ENCODE measurements around the gene WDR36. TPM values are rescaled to one million over a fixed set of nuclear protein-coding genes. Genes with fewer than 3 reads are reported as not detected.

Gene WDR36
- total and polyA plus RNA-seq, 10 donors = 7.9 to 36.1 (median 27.0) TPM

DNA sequence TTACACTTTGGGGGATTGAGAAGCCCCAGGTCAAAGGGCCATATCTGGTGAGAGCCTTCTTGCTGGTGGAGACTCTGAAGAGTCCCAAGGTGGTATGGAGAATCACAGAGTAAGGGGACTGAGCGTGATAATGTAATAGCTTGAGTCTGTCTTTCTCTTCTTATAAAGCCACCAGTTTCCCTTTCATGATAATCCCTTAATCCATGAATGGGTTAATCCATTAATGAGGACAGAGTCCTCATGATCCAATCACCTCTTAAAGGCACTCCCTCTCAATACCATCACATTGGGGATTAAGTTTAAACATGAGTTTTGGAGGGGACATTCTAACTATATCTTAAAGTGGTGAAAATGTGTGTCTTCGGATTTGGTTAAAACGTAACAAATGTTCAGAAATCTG lies 21.5 kb downstream of the WDR36 start:
- Histone ChIP-seq H3K4me1 (peaks cover 0 to 21% (median 0%) of the 10 kb centered on the region in 6 donors), H3K27me3 (replicated peaks in 1 of 7) (no peaks in the 10 kb centered on the region), H3K4me3 (no peak overlapping the region), H3K36me3 (peaks cover 3 to 100% (median 64%) of the 10 kb centered on the region in 6 donors), H3K9me3 (no peaks in the 10 kb centered on the region), H3K27ac (no peak overlapping the region)
- TF ChIP-seq POLR2A (IDR thresholded peaks at IDR 0.05) (no peak), POLR2AphosphoS5 (IDR thresholded peaks at IDR 0.05) (no peak), CTCF (IDR thresholded peaks at IDR 0.05 in 8 of 11, conservative IDR thresholded peaks at IDR 0.05 in 3 of 11) (no peak)
- no peak for DNase-seq
- intact Hi-C loops (cut with DNase I; ENCODE audit: low total_unique reads) = no loop called here
- WGBS, 5 donors = 97 to 99% (median 98%) methylated on average over 3 of the region's 3 CpGs

DNA sequence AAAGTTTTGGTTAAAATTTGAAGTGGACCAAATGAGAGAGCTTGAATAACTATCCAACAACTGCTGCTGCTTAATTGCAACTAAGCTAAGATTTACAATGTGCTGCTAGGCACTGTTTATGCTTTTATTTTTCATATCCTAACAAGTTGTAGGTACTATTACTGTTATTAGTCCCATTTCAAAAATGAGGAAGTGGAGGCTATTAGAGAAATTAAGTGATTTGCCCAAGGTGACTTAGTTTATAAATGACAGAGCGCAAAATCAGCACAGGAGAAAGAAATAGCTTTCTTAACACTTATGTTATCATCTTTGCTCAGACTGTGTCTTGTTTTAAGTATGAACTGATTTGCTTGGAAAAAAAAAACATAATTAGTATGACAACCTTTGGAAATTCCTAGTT lies 23.1 kb downstream of the WDR36 start:
- intact Hi-C loops (cut with DNase I; ENCODE audit: low total_unique reads) = no loop called here
- no peak for DNase-seq
- H3K4me3 ChIP-seq = no peak overlapping the region
- TF ChIP-seq POLR2AphosphoS5 (IDR thresholded peaks at IDR 0.05) = no peak
- no peak for TF ChIP-seq CTCF (IDR thresholded peaks at IDR 0.05 in 8 of 11, conservative IDR thresholded peaks at IDR 0.05 in 3 of 11)
- no peak for TF ChIP-seq POLR2A (IDR thresholded peaks at IDR 0.05)
- H3K9me3 ChIP-seq = no peaks in the 10 kb centered on the region
- H3K27me3 ChIP-seq (replicated peaks in 1 of 7) = no peaks in the 10 kb centered on the region
- peak overlapping the region in 1 of 8 donors; percentile 14 for H3K27ac ChIP-seq
- WGBS, 5 donors = 91 to 100% (median 95%) methylated on average over 1 of the region's 1 CpG
- H3K4me1 ChIP-seq = peaks cover 0 to 21% (median 0%) of the 10 kb centered on the region in 6 donors
- peaks cover 3 to 100% (median 64%) of the 10 kb centered on the region in 6 donors for H3K36me3 ChIP-seq

DNA sequence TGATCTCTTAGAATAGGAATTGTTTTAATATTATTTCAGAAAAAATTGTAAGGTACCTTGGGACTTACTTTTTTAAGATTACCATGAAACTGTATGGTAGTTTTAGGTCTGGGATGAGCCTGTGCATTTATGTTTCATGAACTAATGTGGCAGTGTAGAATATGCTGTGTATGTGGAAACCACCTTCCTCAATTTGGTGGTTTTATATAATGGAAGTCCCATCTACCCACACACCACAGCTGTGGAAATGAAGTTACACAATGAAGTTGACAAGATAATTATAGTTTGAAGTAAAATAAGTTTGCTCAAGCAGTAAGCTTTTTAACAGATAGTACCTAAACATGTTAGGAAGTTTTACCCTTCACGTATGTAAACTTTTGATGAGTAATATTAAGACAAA lies 24.4 kb downstream of the WDR36 start:
- peaks cover 3 to 100% (median 65%) of the 10 kb centered on the region in 6 donors for H3K36me3 ChIP-seq
- H3K27me3 ChIP-seq (replicated peaks in 1 of 7) = no peaks in the 10 kb centered on the region
- peaks cover 0 to 21% (median 0%) of the 10 kb centered on the region in 6 donors for H3K4me1 ChIP-seq
- TF ChIP-seq POLR2AphosphoS5 (IDR thresholded peaks at IDR 0.05) (no peak), CTCF (IDR thresholded peaks at IDR 0.05 in 8 of 11, conservative IDR thresholded peaks at IDR 0.05 in 3 of 11) (no peak), POLR2A (IDR thresholded peaks at IDR 0.05) (no peak)
- 36 to 56% (median 48%) methylated on average over 1 of the region's 1 CpG for WGBS, 5 donors
- intact Hi-C loops (cut with DNase I; ENCODE audit: low total_unique reads) = no loop called here
- H3K9me3 ChIP-seq = no peaks in the 10 kb centered on the region
- DNase-seq = no peak
- peak overlapping the region in 1 of 8 donors; percentile 1 for H3K27ac ChIP-seq
- no peak overlapping the region for H3K4me3 ChIP-seq

- Histone ChIP-seq H3K9me3 (no peaks in the 10 kb centered on the region), H3K27me3 (replicated peaks in 1 of 7) (no peaks in the 10 kb centered on the region), H3K4me3 (no peak overlapping the region), H3K27ac (peak overlapping the region in 1 of 8 donors; percentile 1), H3K36me3 (peaks cover 3 to 100% (median 66%) of the 10 kb centered on the region in 6 donors), H3K4me1 (peaks cover 0 to 21% (median 0%) of the 10 kb centered on the region in 6 donors)
- intact Hi-C loops (cut with DNase I; ENCODE audit: low total_unique reads) = no loop called here
- 89 to 97% (median 91%) methylated on average over 1 of the region's 1 CpG for WGBS, 5 donors
- DNase-seq = no peak
- TF ChIP-seq POLR2AphosphoS5 (IDR thresholded peaks at IDR 0.05) = no peak
- TF ChIP-seq POLR2A (IDR thresholded peaks at IDR 0.05) = no peak
- no peak for TF ChIP-seq CTCF (IDR thresholded peaks at IDR 0.05 in 8 of 11, conservative IDR thresholded peaks at IDR 0.05 in 3 of 11)
These were observed 25.0 kb downstream of the WDR36 start for GRCh38 chr5:111117136-111117535.
